ENCODE results near the gene ACTG2.

Gene ACTG2

DNA sequence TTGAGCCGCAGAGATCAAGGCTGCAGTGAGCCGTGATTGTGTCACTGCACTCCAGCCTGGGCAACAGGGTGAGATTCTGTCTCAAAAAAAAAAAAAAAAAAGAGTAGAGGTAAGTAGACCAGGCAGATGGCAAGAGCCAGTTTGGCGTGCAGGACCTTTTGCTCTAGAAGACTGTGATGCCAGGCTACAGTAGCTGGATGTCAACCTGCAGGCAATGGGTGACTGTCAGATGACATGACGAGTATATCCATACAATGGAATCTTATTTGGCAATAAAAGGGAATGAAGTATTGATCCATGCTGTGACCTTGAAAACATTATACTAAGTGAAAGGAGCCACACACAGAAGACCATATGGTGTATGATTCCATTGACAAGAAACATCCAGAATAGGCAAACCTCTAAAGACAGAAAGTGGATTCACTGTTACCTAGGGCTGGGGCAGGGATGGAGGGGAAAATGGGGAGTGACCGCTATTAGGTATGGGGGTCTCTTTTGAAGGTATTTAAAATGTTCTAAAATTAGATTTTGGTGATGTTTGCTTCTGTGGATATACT is 22.7 kb downstream of the ACTG2 start:
- DNase-seq, result no peak

GRCh38 chr2:73916666-73917065 is 23.9 kb downstream of the ACTG2 start:
- no peak for DNase-seq

GRCh38 chr2:73917296-73917695 is 24.5 kb downstream of the ACTG2 start:
- DNase-seq, result no peak

DNA sequence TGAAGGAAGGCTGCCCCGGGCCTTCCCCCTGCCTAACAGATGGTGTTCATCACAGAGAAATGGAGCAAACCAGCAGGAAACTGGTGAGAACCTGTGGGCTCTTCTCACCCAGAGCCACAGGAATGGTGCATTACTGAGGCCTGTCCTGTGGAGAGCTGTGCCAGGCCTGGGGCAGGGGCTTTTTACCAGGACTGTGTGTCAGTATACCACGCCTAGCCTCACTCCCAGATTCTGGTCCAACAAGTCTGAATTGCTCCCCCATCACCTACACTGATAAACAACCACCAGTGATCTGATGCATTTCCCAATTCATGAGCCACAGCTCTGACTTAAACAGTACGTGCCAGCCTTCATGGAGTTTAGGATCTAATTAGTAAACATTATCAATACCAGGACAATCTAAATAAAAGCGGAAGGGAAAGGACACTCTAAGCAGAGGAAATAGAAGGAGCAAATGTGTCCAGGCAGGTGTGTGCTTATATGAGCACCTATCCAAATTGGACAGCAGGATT is 24.9 kb downstream of the ACTG2 start:
- no peak for DNase-seq

GRCh38 chr2:73918856-73919255 is 26.0 kb downstream of the ACTG2 start:
- no peak for DNase-seq

GRCh38 chr2:73919596-73920228 is 26.9 kb downstream of the ACTG2 start:
- DNase-seq, result no peak

DNA sequence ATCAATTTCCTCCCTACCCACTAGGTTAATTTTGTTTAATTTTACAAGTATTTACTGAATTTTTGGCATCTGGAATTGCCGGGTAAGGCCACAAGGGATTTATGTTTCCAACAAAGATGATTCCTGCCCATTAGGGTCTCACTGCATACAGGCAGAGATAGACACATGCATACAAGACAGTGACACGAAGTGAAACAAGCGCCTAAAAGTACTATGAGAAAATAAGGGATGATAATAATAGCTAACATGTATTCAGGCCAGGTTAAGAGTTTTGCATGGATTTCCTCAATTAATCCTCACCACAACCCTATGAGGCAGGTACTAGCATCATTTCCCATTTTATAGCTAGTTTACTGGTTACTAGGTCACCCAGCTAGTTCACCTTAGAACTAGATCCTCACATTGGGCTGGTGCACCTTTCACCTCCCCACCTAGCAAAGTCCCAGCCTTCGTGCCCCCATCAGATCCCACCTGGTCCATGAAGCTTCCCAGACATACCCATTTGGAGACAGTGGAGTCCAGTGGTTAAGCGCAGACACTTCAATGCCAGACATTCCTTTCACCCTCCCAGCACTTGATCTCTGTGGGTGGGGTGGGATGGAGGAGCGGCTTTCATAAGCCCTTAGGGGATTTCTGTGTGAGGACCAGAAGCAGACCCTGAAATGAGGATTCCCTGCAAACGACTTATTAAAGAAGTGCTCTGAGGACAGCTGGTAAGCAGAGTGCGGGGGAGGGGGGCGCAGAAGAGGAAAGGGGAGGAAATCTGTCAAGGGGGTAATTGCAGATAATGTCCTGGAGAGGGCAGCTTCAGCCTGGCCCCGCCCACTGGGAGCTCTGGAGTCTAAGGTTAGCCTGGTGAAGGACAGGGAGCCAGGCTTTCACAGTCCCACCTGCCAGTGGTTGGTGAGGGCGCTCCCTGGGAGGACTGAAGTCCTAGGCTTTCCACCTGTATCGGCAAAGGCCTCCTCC is 28.1 kb downstream of the ACTG2 start:
- DNase-seq, result peak; percentile 55 to 57

DNA sequence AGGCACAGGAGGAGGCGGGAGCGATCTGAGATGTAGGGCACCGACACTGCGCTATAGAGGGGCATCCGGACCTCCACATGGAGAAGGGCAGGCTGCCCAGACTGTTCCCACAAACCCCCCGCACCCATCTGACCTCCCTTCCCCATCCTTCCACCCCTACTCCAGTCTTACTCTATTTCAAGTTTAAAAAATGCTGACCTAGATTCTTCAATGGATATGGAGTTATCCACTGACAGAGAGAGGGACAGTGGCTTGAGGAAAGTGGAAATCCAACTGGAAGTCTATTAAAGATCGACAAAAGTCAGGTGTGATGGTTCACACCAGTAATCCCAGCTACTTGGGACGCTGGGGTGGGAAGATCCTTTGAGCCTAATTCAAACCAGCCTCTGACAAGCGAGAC is 28.8 kb downstream of the ACTG2 start:
- no peak for DNase-seq

- DNase-seq, result no peak
These were observed 29.9 kb downstream of the ACTG2 start for GRCh38 chr2:73922681-73923080.

DNA sequence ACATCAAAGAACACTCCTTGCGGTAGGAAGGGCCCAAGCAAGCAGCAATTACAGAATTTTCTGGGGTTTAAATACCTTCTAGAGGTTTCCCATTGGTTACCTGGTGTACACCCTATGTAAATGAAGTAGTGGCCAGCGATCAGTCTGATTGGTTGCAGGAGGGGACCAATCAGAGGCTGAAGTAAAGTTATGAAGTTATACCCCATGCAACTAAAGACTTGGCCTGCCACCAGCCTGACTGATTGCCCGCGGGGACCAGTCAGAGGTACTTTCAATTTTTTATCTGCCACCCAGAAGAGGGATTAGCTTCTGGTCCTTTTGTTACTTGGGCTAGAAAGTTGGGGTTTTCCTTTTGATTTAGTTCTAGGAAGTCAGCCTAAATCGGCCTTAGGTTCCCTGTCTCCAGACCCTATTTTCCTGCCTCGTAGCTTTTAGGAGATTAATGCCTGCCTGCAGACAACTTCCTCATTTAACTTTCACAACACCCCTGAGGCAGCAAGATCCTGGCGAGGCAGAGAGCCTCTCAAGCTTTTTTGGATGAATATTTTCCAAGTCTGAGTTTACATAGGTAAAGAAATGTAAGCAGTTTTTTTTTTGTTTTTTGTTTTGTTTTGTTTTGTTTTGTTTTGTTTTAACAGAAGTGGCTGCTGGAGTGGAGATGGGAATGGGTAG is 32.4 kb downstream of the ACTG2 start:
- DNase-seq, result no peak

- peak in 1 of 2 experiments; percentile 28 for DNase-seq
These were observed 33.2 kb downstream of the ACTG2 start for GRCh38 chr2:73925853-73926492.

DNA sequence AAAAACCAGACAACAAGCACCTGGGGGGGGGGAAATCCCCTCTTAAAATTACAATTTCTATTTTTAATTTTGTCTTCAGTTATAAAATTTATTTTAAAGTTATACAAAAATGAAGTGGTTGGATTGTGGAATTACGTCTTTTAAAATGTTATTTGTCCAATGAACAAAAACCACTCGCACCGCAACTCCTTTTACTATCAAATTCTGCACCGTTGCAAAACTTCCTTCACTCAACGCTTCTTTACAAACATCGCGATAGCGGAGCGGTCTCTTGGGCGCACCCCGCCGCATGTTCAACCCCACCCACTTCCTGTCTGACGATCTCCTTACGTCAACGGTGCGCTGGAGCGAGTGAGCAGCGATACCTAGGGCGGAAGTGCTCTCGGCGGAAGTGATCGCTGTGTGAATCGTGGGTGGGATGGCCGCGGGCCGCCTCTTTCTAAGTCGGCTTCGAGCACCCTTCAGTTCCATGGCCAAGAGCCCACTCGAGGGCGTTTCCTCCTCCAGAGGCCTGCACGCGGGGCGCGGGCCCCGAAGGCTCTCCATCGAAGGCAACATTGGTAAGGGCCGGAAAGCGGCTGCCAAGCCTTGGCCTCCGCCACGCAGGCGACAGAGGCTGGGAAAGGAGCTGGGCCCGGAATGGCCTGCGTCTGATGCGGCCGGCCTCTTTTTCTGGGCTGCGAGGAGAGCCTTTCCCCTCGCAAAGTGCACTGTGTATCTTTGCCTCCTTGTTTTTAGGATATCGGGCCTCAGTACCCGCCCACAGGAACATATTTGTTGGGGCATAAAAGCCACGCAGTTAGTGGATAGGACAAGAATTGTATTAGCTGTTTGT is 33.9 kb downstream of the ACTG2 start, which contains the start of gene DGUOK:
Gene DGUOK (plus strand): TSS at position 388 of the 835 bp plus-strand sequence. CDS start 31 bp downstream, at position 419.
- DNase-seq, result peak; percentile 96

DNA sequence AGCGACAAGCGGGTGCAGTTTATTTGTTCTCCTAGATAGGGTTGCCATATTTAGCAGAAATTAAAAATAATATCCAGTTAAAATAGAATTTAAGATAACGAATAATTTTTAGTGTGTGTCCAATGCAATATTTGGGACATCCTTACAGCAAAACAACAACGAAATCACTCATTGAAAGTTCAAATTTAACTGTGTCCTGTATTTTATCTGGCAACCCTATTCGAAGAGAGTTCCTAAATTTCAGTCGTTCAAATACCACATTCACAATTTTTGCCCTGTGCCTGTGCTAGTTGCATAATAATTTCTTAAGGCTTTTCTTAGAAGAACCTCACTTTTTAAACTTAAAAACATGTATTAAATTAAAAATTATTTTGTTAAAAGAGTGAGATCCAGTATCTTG is 34.5 kb downstream of the ACTG2 start:
- DNase-seq, result no peak

DNA sequence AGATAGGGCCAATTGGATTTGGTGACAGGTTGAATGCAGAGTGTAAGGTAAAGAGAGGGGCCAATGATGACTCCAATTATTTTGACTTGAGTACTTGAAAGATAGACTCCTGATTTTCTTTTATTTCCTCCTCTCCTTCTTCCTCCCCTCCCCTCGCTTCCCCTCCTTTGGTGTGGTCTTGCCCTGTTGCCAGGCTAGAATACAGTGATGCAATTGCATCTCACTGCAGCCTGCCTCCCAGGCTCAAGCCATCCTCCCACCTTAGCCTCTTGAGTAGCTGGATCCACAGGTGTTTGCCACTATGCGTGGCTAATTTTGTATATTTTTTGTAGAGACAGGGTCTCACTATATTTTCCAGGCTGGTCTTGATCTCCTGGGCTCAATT is 36.1 kb downstream of the ACTG2 start:
- no peak for DNase-seq

DNA sequence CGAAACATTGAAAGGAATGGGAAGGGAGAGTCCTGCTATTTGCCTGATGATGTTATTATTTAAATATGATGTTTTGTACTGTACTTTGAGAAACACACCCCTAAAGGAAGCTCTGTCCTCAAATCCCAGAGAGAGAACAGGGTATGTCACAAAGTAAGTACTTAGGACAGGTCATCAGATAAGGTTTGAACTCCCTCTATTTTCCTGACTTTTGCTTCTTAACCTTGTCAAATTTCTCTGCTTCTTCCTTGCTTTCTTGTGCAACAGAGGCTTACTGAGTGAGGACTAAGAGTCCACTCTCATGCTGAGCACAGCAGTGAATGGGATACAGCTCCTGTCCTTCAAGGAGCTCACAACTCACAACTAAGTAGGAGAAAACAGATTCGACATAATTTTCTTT is 37.6 kb downstream of the ACTG2 start:
- no peak for DNase-seq

GRCh38 chr2:73931531-73932500 is 39.0 kb downstream of the ACTG2 start:
- peak; percentile 57 to 68 for DNase-seq

GRCh38 chr2:73933194-73933593 is 40.4 kb downstream of the ACTG2 start:
- DNase-seq, result no peak

- no peak for DNase-seq
These were observed 42.8 kb downstream of the ACTG2 start for GRCh38 chr2:73935641-73936040.

DNA sequence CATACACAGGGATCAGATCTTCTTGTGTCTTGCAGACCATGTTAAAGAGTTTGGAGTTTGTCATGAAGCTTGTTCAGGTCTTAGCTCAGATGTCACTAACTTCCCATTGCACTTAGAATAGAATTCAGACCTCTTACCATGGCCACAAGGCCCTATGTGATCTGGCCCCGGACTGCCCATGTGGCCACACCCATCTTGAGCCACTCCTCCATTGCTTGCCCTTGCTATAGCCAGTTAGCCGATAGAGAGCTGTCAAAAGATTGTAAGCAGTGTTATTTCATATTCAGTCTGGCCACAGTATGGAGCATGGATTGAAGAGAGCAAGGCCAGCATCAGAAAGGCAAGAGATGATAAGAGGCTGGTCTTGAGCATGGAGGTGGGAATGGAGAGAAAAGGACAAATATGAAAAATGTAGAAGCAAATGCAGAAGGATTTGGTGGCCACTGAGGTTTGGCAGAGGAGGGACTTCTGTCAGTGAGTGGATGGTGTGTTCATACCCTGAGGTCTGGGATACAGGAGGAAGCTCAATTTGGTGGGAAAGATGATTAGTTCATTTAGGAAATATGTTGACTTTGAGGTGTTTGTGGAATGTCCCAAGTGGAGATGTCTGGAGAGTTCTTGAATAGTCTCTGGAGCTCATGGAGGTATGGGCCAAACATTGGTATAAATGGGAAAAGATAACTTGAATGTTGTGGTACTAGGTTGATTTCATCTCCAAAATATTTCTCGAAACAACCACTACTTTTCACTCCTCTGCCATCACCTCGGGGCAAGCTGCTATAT is 44.5 kb downstream of the ACTG2 start:
- no peak for DNase-seq
